H1 (cell line): ENCODE measurements around the gene PPP6R1. TPM values are rescaled to one million over a fixed set of nuclear protein-coding genes. Genes with fewer than 3 reads are reported as not detected.

Experiments
- CTCF ChIA-PET: fragments of 300-600 bp; sonication (Branson Sonifier 250); formaldehyde crosslinking; loops from one replicate; lab custom pipeline; 2021; ENCODE audit not compliant: partially characterized antibody; lab: Charles Lee
- POLR2A ChIA-PET: fragments of 300-600 bp; sonication (Branson Sonifier 250); formaldehyde crosslinking; loops from one replicate; lab custom pipeline; 2021; ENCODE audit warnings: inconsistent platforms; ENCODE audit not compliant: partially characterized antibody; lab: Charles Lee
- DNase-seq, 2 experiments: peaks; one replicate each; pipeline versions ENCODE4 v3.0.0 to v3.0.0-alpha.2; 2010 to 2022; ENCODE audit warnings: low spot score in 2 of 2, low read depth in 1 of 2, mixed read lengths in 1 of 2
- FAIRE-seq: peaks from 2 replicates; lab custom pipeline; 2011; peaks lifted over from hg19 to GRCh38; lab: Jason Lieb, UNC
- H2AFZ ChIP-seq: 2 replicates; pipeline ENCODE4 v1.8.1; 2012; ENCODE audit warnings: low read length, inconsistent platforms
- H2AK5ac ChIP-seq: 2 replicates; pipeline ENCODE4 v1.6.1; 2013; ENCODE audit warnings: low read depth, low read length
- H2BK120ac ChIP-seq: replicated peaks from 2 replicates; pipeline ENCODE3; 2013; ENCODE audit warnings: low read depth, low read length, inconsistent platforms
- H2BK12ac ChIP-seq: 2 replicates; pipeline ENCODE4 v1.6.1; 2013; ENCODE audit warnings: low read depth, low read length
- H2BK15ac ChIP-seq: 2 replicates; pipeline ENCODE4 v1.6.1; 2013; ENCODE audit warnings: low read length
- H2BK20ac ChIP-seq: 2 replicates; pipeline ENCODE4 v1.6.1; 2013; ENCODE audit warnings: low read length
- H2BK5ac ChIP-seq: 2 replicates; pipeline ENCODE4 v1.6.1; 2013; ENCODE audit warnings: low read depth, low read length
- H3K14ac ChIP-seq: 2 replicates; pipeline ENCODE4 v1.6.1; 2013; ENCODE audit warnings: inconsistent platforms; ENCODE audit not compliant: insufficient read length
- H3K18ac ChIP-seq: 2 replicates; pipeline ENCODE4 v1.6.1; 2013; ENCODE audit warnings: low read length; ENCODE audit errors: extremely low read depth
- H3K23ac ChIP-seq: 2 replicates; pipeline ENCODE4 v1.6.1; 2013; ENCODE audit warnings: inconsistent platforms; ENCODE audit not compliant: insufficient read length
- H3K23me2 ChIP-seq: 2 replicates; pipeline ENCODE4 v1.6.1; 2013; ENCODE audit warnings: low read depth, low read length
- H3K27ac ChIP-seq: 2 replicates; pipeline ENCODE4 v1.6.1; 2011; ENCODE audit warnings: low read depth, low read length, inconsistent platforms
- H3K27me3 ChIP-seq, 4 experiments: replicated peaks in 1 of 4; 1 replicate in 1 of 4; 2 replicates in 3 of 4; pipeline versions ENCODE4 v1.6.1 to v1.8.1; 2011 to 2013; ENCODE audit warnings: low read length in 3 of 4, mild to moderate bottlenecking in 3 of 4, inconsistent platforms in 2 of 4, mixed read lengths in 2 of 4, moderate library complexity in 1 of 4; ENCODE audit not compliant: control insufficient read depth in 3 of 4, insufficient read depth in 3 of 4; ENCODE audit errors: extremely low read depth in 1 of 4
- H3K36me3 ChIP-seq, 4 experiments: 2 replicates each; pipeline versions ENCODE4 v1.6.1 to v1.8.1; 2011 to 2013; ENCODE audit warnings: mild to moderate bottlenecking in 4 of 4, low read length in 3 of 4, moderate library complexity in 2 of 4, control low read depth in 1 of 4, inconsistent platforms in 1 of 4; ENCODE audit not compliant: insufficient read depth in 4 of 4, control insufficient read depth in 2 of 4
- H3K4ac ChIP-seq: replicated peaks from 2 replicates; pipeline ENCODE3; 2013; ENCODE audit warnings: low read length, low read depth, mixed read lengths, inconsistent platforms; ENCODE audit not compliant: insufficient read length
- H3K4me1 ChIP-seq, 4 experiments: replicated peaks in 1 of 4; 1 replicate in 1 of 4; 2 replicates in 3 of 4; pipeline versions ENCODE4 v1.6.1 to v1.8.1; 2011 to 2013; ENCODE audit warnings: low read length in 3 of 4, inconsistent platforms in 2 of 4, mixed read lengths in 1 of 4; ENCODE audit not compliant: insufficient read depth in 4 of 4, control insufficient read depth in 3 of 4
- H3K4me2 ChIP-seq, 2 experiments: 2 replicates each; pipeline versions ENCODE4 v1.6.1 to v1.8.1; 2011 to 2013; ENCODE audit warnings: low read depth in 2 of 2, low read length in 2 of 2, control low read depth in 1 of 2, inconsistent platforms in 1 of 2, mild to moderate bottlenecking in 1 of 2; ENCODE audit not compliant: insufficient read depth in 1 of 2
- H3K4me3 ChIP-seq, 4 experiments: fragments of 200-600, 300-600 bp in 1 of 4; sonication (generic), shearing (Covaris generic), sonication (Bioruptor Twin) in 1 of 4; 2 replicates each; pipeline versions ENCODE4 v1.5.1 to v1.8.1; 2011 to 2016; ENCODE audit warnings: low read length in 4 of 4, low read depth in 3 of 4, control low read depth in 2 of 4, inconsistent platforms in 2 of 4, mild to moderate bottlenecking in 2 of 4, mixed read lengths in 1 of 4, moderate library complexity in 1 of 4; ENCODE audit not compliant: insufficient read depth in 2 of 4; ENCODE audit errors: extremely low read depth in 1 of 4
- H3K56ac ChIP-seq: replicated peaks from 2 replicates; pipeline ENCODE3; 2013; ENCODE audit warnings: low read depth, mild to moderate bottlenecking, mixed read lengths, low read length, inconsistent platforms; ENCODE audit not compliant: insufficient read length
- H3K79me1 ChIP-seq: 2 replicates; pipeline ENCODE4 v1.6.1; 2013; ENCODE audit warnings: low read depth, low read length, control low read depth
- H3K79me2 ChIP-seq, 2 experiments: 2 replicates each; pipeline versions ENCODE4 v1.6.1 to v1.8.1; 2012 to 2013; ENCODE audit warnings: low read length in 2 of 2, mild to moderate bottlenecking in 2 of 2, inconsistent platforms in 1 of 2; ENCODE audit not compliant: insufficient read depth in 2 of 2, control insufficient read depth in 1 of 2
- H3K9ac ChIP-seq, 4 experiments: replicated peaks in 1 of 4; 1 replicate in 1 of 4; 2 replicates in 3 of 4; pipeline versions ENCODE4 v1.6.1 to v1.8.1; 2011 to 2013; ENCODE audit warnings: low read depth in 3 of 4, low read length in 3 of 4, control low read depth in 2 of 4, mild to moderate bottlenecking in 2 of 4, moderate library complexity in 2 of 4, inconsistent platforms in 1 of 4; ENCODE audit errors: extremely low read depth in 1 of 4
- H3K9me3 ChIP-seq, 2 experiments: 2 replicates each; pipeline versions ENCODE4 v1.6.1 to v1.8.1; 2012 to 2013; ENCODE audit warnings: mild to moderate bottlenecking in 2 of 2, moderate library complexity in 2 of 2, control low read depth in 1 of 2, inconsistent platforms in 1 of 2, low read depth in 1 of 2, low read length in 1 of 2, mixed read lengths in 1 of 2; ENCODE audit not compliant: insufficient read depth in 2 of 2
- H4K20me1 ChIP-seq, 2 experiments: replicated peaks in 1 of 2; 2 replicates each; pipeline versions ENCODE3 to v1.8.1; 2011 to 2013; ENCODE audit warnings: inconsistent platforms in 2 of 2, low read length in 2 of 2, mild to moderate bottlenecking in 1 of 2; ENCODE audit not compliant: insufficient read depth in 2 of 2, control insufficient read depth in 1 of 2
- H4K5ac ChIP-seq: 2 replicates; pipeline ENCODE4 v1.6.1; 2013; ENCODE audit warnings: low read length, low read depth, mixed read lengths, inconsistent platforms; ENCODE audit not compliant: insufficient read length
- H4K8ac ChIP-seq: 2 replicates; pipeline ENCODE4 v1.8.0; 2013; ENCODE audit warnings: mild to moderate bottlenecking, moderate library complexity, low read length, inconsistent platforms; ENCODE audit not compliant: insufficient read depth; ENCODE audit errors: extremely low read depth
- H4K91ac ChIP-seq: replicated peaks from 2 replicates; pipeline ENCODE3; 2013; ENCODE audit warnings: low read length, mixed read lengths, inconsistent platforms; ENCODE audit not compliant: insufficient read length
- ATF3 ChIP-seq: IDR thresholded peaks from 2 replicates; pipeline ENCODE4 v1.6.1; 2011; ENCODE audit warnings: low read depth, mild to moderate bottlenecking, low read length; ENCODE audit not compliant: insufficient read depth
- HDAC6 ChIP-seq: IDR thresholded peaks from one replicate; pipeline ENCODE4 v1.7.1; 2012; ENCODE audit warnings: low read depth, mild to moderate bottlenecking, inconsistent platforms, low read length, moderate library complexity
- KDM5A ChIP-seq: fragments of 200-600 bp; IDR thresholded peaks from 2 replicates; pipeline ENCODE4 v1.7.1; 2012; ENCODE audit warnings: mild to moderate bottlenecking, low read length, inconsistent platforms, mixed read lengths
- SP1 ChIP-seq: IDR thresholded peaks from 2 replicates; pipeline ENCODE4 v1.6.1; 2011; ENCODE audit warnings: low read depth, low read length
- WGBS, 2 experiments: shearing (Covaris generic) in 1 of 2; methylation state at CpG; one replicate each; pipeline versions ENCODE4 v1.1.6 to v1.1.7; 2013 to 2015; ENCODE audit warnings: low lambda C conversion rate in 2 of 2, mixed read lengths in 2 of 2, inconsistent platforms in 1 of 2, low coverage in 1 of 2, missing lambda C conversion rate in 1 of 2; ENCODE audit not compliant: insufficient replicate concordance in 2 of 2, insufficient coverage in 1 of 2, insufficient read length in 1 of 2; ENCODE audit errors: extremely low coverage in 1 of 2, missing lambda C conversion rate in 1 of 2; 5-methylcytosine and 5-hydroxymethylcytosine counted together
- polyA plus RNA-seq, 7 experiments: library from polyadenylated mRNA; depleted of rRNA in 3 of 7; stranded (reverse) in 5 of 7; unstranded in 2 of 7; fragments of >200 nt in 5 of 7; fragments of 200-250 nt in 2 of 7; gene quantifications; 1 replicate in 5 of 7; 2 replicates in 1 of 7; 4 replicates in 1 of 7; pipeline versions ENCODE4 v1.2.1 to v1.2.3, GENCODE V29; 2011 to 2013; ENCODE audit warnings: missing spikeins in 2 of 7, mixed read lengths in 2 of 7
- total RNA-seq: library from RNA; stranded (reverse); fragmentation: NEBNext Ultra II Directional; extraction: Animal tissue kit (Norgen Biotek cat#: 25700); gene quantifications from 2 replicates; pipeline ENCODE4 v1.2.1, GENCODE V29; 2021

Gene PPP6R1
- total and polyA plus RNA-seq, 2 of the 8 experiments (the other 6 are each of a cell fraction or from before 2014, with no cell fraction given): 36.4 to 74.4 TPM

GRCh38 chr19:55254625-55254977, 4.2 kb downstream of the PPP6R1 start:
- Histone ChIP-seq H4K8ac (no peak overlapping the region), H3K79me2 (peaks cover 17 to 89% of the 10 kb centered on the region in 2 experiments), H2AK5ac (no peak overlapping the region), H2BK12ac (no peak overlapping the region), H4K91ac (no peak overlapping the region), H3K9me3 (no peaks in the 10 kb centered on the region), H3K36me3 (no peaks in the 10 kb centered on the region), H3K4me1 (peaks cover 4 to 23% (median 14%) of the 10 kb centered on the region in 4 experiments; a peak in 6 of 7 replicates), H3K27me3 (no peaks in the 10 kb centered on the region), H3K79me1 (peaks cover 32% of the 10 kb centered on the region), H3K4ac (no peak overlapping the region), H2BK15ac (no peak overlapping the region), H3K4me2 (no peak overlapping the region; a peak in 1 of 4 replicates), H2BK20ac (no peak overlapping the region), H2BK5ac (peak overlapping the region; percentile 46; the same call in 1 of the 2 replicates), H3K27ac (no peak overlapping the region), H4K5ac (no peak overlapping the region), H3K4me3 (no peak overlapping the region), H3K23me2 (peaks cover 10% of the 10 kb centered on the region; the same call in 1 of the 2 replicates), H4K20me1 (peaks cover 33 to 51% of the 10 kb centered on the region in 2 experiments), H3K14ac (no peak overlapping the region), H2BK120ac (no peak overlapping the region), H3K9ac (no peak overlapping the region; a peak in 2 of 7 replicates), H3K56ac (no peak overlapping the region), H2AFZ (no peak overlapping the region), H3K18ac (no peak overlapping the region), H3K23ac (no peak overlapping the region)
- DNase-seq (no peak), FAIRE-seq (no peak)
- POLR2A ChIA-PET: interaction anchor here (1.0 to 5.0 kb wide), 7 partner anchors 11 to 152 kb away, joined by 3 to 23 read pairs (median 4); partner anchors contain the start of gene UBE2S
- CTCF ChIA-PET: interaction anchor here (0.9 to 4.7 kb wide), 10 partner anchors 12 to 213 kb away, joined by 3 to 32 read pairs (median 4); partner anchors contain the start of gene DNAAF3
- 90% methylated on average over 6 of the region's 6 CpGs; no CpG with 5 or more reads in 1 of the 2 experiments for WGBS, 2 experiments
- TF ChIP-seq SP1: no peak
- TF ChIP-seq HDAC6: no peak
- no peak for TF ChIP-seq ATF3
- no peak for TF ChIP-seq KDM5A
